ENCODE results near the gene BCAS4.
"Not testable (repeated sequence)": the region's sequence is repeated elsewhere in the genome, so short reads cannot be mapped to it uniquely, and the experiment has no call there.

Gene BCAS4, protein sequence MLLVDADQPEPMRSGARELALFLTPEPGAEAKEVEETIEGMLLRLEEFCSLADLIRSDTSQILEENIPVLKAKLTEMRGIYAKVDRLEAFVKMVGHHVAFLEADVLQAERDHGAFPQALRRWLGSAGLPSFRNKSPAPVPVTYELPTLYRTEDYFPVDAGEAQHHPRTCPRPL

DNA sequence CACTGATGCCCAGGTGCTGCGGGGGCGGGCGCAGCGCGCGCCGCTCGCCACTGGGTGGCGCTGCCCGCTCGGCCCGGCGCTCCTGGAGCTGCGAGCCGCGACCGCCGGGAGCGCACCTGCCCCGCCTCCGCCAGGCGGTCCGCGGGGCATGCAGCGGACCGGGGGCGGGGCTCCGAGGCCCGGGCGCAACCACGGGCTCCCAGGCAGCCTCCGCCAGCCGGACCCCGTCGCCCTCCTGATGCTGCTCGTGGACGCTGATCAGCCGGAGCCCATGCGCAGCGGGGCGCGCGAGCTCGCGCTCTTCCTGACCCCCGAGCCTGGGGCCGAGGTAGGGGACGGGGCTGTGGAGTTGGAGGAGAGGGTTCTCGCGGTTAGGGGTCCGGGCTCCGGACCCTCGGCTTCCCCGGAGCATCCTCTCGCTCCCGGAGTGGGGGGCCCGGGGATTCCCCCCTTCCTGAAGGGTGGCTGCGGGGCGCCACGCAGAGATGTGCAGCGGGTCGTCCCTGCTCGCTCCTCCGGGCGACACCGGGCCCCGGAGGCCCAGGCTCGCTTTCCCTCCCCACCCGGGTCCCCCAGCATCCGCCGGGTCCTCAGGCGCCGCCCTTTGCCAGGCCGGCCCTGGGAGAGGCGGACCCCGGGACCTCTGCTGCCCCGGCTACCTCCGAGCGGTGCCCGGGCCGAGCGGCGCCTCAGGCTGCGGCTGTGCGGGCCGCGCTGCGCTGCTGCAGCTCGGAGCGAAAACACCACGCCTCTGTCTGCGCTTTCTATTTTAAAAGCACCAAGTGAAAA lies at the start of gene BCAS4:
TSS of gene BCAS4 (plus strand) at position 216 of the 789 bp plus-strand sequence. CDS start at position 239, 23 bp downstream.
- peak within 1 kb of the TSS; percentile 80 for H3K4me3 ChIP-seq (ENCODE audit: low read depth, low read length)

DNA sequence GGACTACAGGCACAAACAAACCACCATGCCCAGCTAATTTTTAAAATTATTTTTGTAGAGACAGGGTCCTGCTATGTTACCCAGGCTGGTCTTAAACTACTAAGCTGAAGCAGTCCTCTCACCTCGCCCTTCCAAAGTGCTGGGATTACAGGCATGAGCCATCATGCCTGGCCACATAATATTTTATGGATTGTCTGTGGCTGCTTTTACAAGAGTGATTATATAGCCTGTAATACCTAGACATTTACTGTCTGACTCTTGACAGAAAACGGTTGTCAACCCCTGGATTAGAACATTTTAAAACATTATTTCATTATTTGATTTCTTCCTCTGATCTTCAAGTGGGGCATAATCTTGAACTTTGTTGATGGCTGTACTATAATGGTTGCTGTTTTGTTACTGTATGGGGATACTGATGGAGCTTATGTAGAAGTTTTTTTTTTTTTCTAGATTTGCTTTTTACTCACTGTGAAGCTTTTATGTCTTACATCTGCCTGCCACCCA lies 49.2 kb upstream of the BCAS4 start:
- H3K4me3 ChIP-seq (ENCODE audit: low read depth, low read length) = no peak overlapping the region

DNA sequence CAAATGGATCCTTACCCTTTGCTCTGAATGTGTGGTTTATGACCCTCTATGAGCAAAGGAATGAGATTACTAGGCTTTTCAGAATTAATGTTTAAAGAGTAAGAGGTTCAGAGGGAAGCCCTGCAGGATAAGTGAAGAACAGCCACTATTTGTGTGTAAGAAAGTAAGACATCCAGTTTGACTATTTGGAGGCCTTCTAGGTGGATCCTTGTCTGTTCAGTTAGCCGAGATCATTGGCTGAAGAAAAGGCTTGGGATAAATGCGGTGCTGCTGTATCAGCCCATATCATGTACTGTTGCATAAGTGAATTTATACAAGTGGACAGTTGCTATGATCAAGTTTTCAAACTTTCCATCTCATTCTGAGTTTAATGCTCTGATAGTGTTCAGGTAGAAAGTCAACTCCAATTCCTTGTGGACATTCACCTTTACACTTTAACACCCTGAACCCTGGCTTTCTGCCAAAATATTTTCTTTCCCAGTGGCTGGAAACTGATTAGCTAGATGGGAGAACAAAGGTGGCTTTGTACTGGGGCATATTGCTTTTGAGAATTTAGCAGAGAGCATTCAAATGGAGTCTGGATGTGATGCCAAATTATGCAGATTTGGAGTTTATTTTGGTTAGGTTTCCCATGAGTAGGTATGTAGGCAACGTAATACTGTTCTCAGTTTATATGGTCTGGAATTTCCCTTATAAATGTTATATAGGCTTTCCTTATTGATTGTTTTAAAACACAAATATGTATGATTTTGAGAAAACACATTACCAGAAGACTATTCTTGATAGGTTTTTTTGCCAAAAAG lies 48.5 kb upstream of the BCAS4 start:
- no peak overlapping the region for H3K4me3 ChIP-seq (ENCODE audit: low read depth, low read length)

DNA sequence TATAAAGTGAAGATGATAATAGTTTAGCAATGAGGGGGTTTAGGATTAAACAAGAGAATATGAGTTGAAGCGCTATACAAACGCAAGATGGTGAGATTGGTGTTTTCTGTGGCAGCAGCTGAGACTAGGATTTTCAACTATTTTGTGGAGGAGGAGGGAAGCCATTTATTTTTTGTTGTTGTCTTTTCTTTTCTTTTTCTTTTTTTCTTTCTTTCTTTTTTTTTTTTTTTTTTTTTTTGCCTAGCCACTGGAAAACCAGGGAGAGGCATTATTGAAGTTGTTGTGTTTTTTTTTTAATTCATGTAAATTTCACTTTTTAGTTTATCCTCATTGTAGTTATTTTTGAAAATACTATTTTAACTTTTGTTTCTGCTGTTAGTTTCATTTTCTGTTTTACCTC lies 47.6 kb upstream of the BCAS4 start:
- H3K4me3 ChIP-seq (ENCODE audit: low read depth, low read length) = no peak overlapping the region

DNA sequence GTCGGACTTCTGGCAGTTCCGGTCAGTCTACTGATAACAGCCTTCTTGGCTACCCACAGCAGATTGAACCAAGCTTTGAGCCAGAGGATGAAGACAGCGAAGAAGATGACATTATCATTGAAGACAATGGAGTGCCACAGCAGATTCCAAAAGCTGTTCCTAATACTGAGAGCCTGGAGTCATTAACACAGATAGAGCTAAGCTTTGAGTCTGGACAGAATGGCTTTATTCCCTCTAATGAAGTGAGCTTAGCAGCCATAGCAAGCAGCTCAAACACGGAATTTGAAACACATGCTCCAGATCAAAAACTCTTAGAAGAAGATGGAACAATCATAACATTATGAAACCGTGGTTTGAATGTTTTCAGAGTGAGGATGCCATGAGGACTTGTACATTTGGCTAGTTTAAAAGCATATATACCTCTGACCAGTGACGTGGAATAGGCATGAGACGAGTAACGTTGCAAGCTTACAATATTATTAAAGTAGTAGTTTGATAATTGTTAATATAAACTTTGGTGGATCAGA lies 44.7 kb upstream of the BCAS4 start:
- H3K4me3 ChIP-seq (ENCODE audit: low read depth, low read length) = no peak overlapping the region

DNA sequence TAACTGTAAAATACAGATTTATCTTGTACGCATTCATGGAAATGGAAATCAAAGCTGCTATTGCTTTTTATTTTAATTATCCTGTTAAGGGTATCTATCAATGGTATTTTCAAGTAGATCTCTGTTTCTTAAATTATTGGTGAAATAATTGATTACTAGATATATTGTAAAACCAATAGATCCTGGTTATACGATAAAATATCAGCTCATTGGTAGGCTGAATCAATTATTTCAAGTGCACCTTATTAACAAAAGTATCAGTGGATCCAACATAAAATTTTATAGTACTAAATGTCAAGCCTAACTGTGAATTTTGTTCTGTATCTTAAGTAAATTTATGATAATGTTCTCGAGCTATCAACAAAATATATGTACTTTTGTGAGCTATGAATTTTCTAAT lies 41.7 kb upstream of the BCAS4 start:
- no peak overlapping the region for H3K4me3 ChIP-seq (ENCODE audit: low read depth, low read length)

DNA sequence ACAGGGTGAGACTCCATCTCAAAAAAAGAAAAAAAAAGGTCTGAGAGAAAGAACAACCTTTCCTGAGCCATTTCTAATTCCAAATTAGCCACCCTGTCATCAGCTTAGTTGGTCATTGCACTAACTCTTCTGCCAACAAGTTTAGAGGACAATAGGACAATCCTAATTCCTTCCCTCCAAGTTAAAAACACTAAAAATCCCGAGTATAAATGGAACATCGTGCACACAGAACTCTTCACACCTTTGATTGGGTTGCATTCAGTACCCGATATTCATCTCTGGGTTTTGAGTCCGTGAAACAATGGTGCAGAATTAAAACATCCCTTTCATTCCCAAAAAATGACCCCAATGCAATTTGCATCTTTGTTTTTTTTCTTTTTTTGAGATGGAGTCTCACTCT lies 40.4 kb upstream of the BCAS4 start:
- no peak overlapping the region for H3K4me3 ChIP-seq (ENCODE audit: low read depth, low read length)

DNA sequence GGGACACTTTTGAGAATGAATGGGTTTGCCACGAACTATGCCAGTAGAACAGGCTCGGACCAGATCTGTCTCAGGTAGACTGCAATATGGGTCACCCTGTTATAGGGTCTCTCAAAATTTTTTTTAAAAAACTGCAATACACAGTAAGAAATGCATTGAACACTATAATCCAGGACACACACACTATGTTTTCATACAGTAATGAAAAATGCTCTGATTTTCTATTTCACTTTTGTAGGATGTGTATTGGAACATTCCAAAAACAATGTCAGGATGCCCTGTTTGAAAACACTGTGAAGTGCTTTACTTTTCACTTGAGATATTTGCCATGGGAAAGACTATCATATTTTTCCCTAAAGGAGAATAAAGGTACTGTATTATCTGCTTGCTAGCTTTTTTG lies 38.4 kb upstream of the BCAS4 start:
- no peak overlapping the region for H3K4me3 ChIP-seq (ENCODE audit: low read depth, low read length)

DNA sequence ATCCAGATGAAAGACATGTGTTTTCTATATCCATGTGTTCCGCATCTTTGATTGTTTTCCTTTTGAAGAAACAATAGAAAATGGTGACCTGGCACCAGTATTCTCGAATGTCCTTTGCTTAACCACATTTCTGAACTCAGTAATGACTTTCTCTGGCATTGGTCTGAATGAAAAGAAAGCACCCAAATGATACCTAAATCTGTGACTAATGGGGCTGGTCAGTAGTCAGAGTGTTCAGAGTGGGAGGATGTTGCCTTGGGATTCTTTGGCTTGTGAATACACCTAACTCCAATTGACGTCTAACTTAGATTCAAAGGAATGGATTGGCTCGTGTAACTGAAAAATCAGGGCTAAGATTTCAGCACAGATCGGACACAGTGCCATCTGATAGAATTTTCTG lies 36.4 kb upstream of the BCAS4 start:
- no peak overlapping the region for H3K4me3 ChIP-seq (ENCODE audit: low read depth, low read length)

DNA sequence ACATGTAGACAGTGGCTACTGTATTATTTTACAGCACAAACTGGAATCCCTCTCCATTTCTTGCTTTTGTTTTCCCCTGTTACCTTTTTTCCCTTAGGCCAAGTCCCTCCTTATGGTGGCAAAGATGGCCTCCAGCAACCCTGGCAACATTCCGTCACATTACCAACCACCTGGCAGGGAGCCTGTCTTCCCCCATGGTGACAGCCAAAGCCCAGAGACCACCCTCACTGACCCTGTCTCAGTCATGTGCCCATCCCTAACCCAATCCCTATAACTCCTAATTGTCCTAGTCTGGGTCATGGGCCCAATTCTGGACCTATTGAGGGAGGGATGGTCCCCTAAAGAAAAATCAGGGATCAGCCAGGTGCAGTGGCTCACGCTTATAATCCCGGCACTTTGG lies 35.9 kb upstream of the BCAS4 start:
- no peak overlapping the region for H3K4me3 ChIP-seq (ENCODE audit: low read depth, low read length)

DNA sequence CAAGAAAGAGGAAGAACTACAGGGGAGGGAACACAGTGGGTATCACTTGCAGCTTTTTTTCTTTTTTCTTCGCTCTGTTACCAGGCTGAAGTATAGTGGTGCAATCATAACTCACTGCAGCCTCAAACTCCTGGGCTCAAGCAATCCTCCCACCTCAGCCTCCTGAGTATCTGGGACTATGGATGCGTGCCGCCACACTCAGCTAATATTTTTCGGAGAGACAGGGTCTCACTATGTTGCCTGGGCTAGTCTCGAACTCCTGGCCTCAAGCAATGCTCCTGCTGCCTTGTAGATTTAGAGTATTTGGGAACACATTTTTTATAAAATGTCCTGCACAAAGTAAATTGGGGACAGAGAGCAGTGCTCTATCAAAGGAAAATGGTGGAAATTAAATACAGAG lies 35.2 kb upstream of the BCAS4 start:
- no peak overlapping the region for H3K4me3 ChIP-seq (ENCODE audit: low read depth, low read length)

DNA sequence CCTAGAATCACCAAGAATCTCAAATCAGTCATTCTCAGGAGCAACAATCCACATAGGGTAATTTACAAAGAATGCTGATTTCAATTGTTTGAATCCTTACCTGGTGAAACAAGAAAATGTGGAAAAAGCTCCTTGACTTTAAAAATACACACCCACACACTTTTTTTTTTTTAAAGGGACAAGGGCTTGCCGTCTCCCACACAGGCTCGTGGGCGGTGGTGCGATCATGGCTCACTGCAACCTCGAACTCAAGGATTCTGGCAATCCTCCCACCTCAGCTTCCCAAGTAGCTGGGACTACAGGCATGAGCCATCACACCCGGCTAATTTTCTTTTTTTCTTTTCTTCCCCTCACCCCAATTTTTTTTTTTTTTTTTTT lies 32.8 kb upstream of the BCAS4 start:
- H3K4me3 ChIP-seq (ENCODE audit: low read depth, low read length) = no peak overlapping the region

DNA sequence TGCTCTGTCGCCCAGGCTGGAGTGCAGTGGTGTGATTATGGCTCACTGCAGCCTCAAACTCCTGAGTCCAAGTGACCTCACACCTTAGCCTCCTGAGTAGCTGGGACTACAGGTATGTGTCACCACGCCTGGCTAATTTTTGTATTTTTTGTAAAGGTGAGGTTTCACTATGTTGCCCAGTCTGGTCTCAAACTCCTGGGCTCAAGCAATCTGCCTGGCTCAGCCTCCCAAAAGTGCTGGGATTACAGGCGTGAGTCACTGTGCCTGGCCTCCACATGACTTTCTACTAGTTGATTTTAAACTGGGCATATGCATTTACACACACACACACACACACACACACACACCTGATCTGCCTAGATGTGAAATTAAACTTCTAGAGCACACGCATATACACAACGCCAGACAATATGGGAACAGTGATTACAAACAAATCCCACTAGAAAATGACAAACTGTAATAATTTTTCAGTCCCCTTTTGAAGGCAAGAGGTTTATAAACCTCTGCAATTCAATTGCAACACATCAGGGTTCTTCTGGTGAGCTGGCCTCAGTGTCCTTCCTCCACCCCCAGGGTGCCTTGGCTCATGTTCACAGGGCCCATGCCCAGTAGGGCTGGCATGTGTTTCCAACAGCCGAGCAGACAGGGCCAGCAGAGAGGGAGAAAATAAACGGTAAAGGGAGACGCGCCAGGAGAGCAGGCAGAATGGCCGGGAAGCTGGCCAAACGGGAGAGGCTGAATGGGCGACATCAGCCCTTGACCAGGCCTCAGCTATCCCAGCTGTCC lies 32.2 kb upstream of the BCAS4 start:
- no peak overlapping the region for H3K4me3 ChIP-seq (ENCODE audit: low read depth, low read length)

DNA sequence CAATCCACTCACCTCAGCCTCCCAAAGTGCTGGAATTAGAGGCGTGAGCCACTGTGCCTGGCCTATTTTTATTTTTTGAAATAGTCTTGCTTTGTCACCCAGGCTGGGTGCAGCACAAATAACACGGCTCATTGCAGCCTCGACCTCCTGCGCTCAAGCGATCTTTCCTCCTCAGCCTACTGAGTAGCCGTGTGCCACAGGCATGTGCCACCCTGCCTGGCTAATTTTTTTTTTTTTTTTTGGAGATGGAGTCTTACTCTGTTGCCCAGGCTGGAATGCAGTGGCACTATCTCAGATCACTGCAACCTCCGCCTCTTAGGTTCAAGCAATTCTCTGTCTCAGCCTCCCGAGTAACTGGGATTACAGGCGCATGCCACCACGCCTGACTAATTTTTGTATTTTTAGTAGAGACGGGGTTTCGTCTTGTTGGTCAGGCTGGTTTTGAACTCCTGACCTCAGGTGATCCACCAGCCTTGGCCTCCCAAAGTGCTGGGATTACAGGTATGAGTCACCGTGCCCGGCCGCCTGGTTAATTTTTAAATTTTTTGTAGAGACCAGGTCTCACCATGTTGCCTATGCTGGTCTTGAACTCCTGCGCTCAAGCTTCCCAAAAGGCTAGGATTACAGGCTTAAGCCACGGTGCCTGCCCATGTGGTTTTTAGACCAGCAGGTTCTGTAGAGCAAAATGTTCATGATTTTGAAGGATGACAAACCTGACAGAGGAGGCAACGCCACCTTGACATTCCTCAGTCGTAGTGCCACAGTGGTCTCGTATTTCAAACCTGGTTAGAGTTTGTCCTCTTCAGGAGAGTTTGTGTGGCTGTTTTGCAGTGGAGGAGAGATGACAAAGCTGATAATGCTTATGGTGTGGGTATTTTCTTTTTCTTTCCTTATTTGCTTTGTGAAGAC lies 31.1 kb upstream of the BCAS4 start:
- H3K4me3 ChIP-seq (ENCODE audit: low read depth, low read length) = not testable (repeated sequence)

DNA sequence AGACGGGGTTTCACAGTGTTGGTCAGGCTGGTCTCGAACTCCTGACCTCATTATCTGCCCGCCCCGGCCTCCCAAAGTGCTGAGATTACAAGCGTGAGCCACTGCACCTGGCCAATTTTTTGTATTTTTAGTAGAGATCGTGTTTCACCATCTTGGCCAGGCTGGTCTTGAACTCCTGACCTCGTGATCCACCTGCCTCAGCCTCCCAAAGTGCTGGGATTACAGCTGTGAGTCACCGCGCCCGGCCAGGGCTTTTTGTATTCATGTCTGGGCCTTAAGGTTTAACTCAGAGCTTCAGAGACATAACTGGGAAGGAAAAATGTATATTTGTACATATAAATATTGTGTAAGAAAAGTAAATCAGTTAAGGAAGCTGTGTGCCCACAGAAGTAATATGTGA lies 29.6 kb upstream of the BCAS4 start:
- not testable (repeated sequence) for H3K4me3 ChIP-seq (ENCODE audit: low read depth, low read length)

DNA sequence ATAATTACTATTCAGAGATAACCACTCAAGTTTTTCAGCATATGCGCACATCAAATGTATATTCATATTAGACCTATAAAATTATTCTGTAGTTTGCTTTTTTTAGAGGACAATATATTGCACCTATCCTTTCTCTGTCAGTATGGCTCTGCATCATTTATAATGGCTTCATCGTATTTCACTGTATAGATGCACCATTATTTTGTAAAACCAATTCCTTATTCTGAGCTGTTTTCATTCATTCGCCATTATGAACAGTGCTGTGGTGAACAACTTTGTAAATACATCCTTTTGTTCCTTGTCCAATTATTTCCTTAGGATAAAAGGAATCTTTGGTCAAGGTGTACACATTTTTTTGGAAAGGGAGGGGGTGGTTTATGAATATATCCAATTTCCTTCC lies 29.2 kb upstream of the BCAS4 start:
- H3K4me3 ChIP-seq (ENCODE audit: low read depth, low read length) = no peak overlapping the region

DNA sequence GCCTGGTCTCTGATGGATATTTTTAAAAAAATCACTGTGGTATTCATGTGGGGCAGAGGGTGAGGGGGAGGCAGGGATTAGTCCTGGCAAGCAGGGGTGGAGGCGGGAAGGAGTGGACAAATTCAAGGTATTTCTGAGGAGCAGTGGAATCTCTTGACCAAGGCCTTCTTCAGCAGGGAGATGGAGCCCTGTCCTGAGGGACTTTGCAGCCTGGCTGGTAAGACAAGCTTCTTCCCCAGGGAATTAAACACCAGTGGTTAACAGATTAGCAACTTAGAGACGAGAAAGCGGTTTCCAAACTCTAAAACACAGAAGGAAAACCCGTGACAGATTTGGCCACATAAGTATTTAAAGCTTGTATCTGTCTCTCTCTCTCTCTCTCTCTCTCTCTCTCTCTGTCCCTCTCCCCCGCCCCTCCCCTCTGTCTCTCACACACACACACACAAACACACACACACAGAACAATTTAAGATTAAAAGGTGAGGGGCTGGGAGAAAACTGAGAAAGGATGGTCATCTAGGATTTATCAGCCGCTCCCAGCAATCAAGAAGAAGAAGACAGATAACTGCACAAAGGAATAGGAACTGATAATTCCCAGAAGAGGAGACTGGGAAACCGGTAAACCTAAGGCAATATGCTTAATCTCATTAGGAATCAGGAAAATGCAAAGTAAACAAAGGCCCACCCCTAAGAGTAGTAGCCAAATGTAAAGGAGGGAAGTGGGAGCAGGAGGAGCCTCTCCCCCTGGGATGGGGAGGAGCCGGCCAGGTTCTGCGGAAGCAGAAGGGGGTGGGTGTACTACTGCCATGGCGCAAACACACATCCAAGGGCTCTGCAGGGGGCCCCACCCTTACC lies 27.7 kb upstream of the BCAS4 start:
- H3K4me3 ChIP-seq (ENCODE audit: low read depth, low read length) = not testable (repeated sequence)

DNA sequence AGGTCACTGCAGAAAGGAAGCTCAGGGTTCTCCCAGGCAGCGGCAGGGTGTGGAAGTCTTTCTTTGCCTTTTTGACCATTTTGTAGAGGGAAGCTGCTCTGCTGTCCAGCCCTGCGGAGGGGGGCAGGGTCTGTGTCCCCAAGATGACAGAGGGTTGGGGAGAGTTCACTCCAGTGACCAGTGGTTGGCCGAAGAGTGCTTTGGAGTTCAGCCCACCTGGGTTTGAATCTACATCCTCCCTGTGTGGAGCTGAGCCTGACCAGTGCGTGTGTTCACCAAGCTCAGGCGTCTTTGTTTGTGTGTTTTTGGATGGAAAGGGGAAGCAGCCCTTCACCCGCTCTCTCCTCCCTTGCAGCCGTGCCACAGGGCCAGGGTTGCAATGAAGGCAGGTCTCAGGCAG lies 25.9 kb upstream of the BCAS4 start:
- not testable (repeated sequence) for H3K4me3 ChIP-seq (ENCODE audit: low read depth, low read length)

DNA sequence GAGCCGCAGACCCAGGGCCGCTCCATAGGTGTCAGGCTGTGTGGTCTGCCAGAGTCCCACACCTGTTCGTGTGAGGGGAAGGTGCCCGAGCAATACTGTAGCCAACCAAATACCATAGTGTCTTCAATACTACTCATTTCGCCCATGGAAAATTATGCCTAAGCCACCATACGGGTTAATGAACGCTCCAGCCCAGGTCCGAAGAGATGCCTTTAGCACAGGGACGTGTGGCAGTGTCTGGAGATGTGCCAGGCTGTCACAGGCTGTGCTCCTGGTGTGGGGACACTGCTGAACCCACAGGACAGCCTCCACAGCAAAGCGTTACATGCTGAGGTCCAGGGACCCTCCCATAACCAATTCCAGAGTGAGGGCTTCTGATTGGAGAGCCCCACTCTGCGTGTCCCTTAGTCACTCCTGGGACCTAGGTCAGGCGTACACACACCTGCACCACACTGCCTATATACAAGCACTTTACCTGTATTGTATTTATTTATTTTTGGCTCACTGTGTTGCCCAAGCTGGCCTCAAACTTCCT lies 25.2 kb upstream of the BCAS4 start:
- not testable (repeated sequence) for H3K4me3 ChIP-seq (ENCODE audit: low read depth, low read length)

All from iPS-11a (cell line).